ENCODE measurements around the gene LRRC59. TPM values are rescaled to one million over a fixed set of nuclear protein-coding genes. Genes with fewer than 3 reads are reported as not detected.
A peak's percentile ranks its signal among the peaks of the same experiment; 100 is the strongest.

LRRC59 gene
- total RNA-seq = 100 to 1,000 TPM in 2 of 5 donors, 10 to 100 TPM in 3; 40.8 to 117 (median 77.1) TPM
- 10 to 100 TPM; 32.2 to 76.7 (median 75.3) TPM for polyA plus RNA-seq
- long read RNA-seq, donor 1, transcript LRRC59-201 (7 exons, 2,910 nt) = major isoform, 9 of 9 reads
- long read RNA-seq, donor 1, partial matches to known transcripts = 0 of 9 reads
- long read RNA-seq, donor 1, other reads (novel, unspliced or antisense) = 0 of 9 reads
- long read RNA-seq, donor 2, transcript LRRC59-201 (7 exons, 2,910 nt) = major isoform, 24 of 26 reads
- long read RNA-seq, donor 2, partial matches to known transcripts = 0 of 26 reads
- long read RNA-seq, donor 2, other reads (novel, unspliced or antisense) = 0 of 26 reads
- long read RNA-seq, donor 3, transcript LRRC59-201 (7 exons, 2,910 nt) = major isoform, 13 of 14 reads
- long read RNA-seq, donor 3, partial matches to known transcripts = 0 of 14 reads
- long read RNA-seq, donor 3, other reads (novel, unspliced or antisense) = 0 of 14 reads
- long read RNA-seq, donor 4, partial matches to known transcripts = 0 of 2 reads
- long read RNA-seq, donor 4, other reads (novel, unspliced or antisense) = 0 of 2 reads
- long read RNA-seq, donor 5, transcript LRRC59-201 (7 exons, 2,910 nt) = major isoform, 20 of 20 reads
- long read RNA-seq, donor 5, partial matches to known transcripts = 0 of 20 reads
- long read RNA-seq, donor 5, other reads (novel, unspliced or antisense) = 0 of 20 reads
- long read RNA-seq, donor 6, transcript LRRC59-201 (7 exons, 2,910 nt) = major isoform, 46 of 48 reads
- long read RNA-seq, donor 6, partial matches to known transcripts = 0 of 48 reads
- long read RNA-seq, donor 6, other reads (novel, unspliced or antisense) = 0 of 48 reads
- long read RNA-seq, donor 7, transcript LRRC59-201 (7 exons, 2,910 nt) = major isoform, 14 of 16 reads
- long read RNA-seq, donor 7, partial matches to known transcripts = 0 of 16 reads
- long read RNA-seq, donor 7, other reads (novel, unspliced or antisense) = 0 of 16 reads
- long read RNA-seq, donor 8, transcript LRRC59-201 (7 exons, 2,910 nt) = major isoform, 19 of 19 reads
- long read RNA-seq, donor 8, partial matches to known transcripts = 0 of 19 reads
- long read RNA-seq, donor 8, other reads (novel, unspliced or antisense) = 0 of 19 reads
- long read RNA-seq, donor 9, transcript LRRC59-201 (7 exons, 2,910 nt) = major isoform, 10 of 11 reads
- long read RNA-seq, donor 9, partial matches to known transcripts = 0 of 11 reads
- long read RNA-seq, donor 9, other reads (novel, unspliced or antisense) = 0 of 11 reads
- long read RNA-seq, donor 10, transcript LRRC59-201 (7 exons, 2,910 nt) = major isoform, 10 of 11 reads
- long read RNA-seq, donor 10, partial matches to known transcripts = 0 of 11 reads
- long read RNA-seq, donor 10, other reads (novel, unspliced or antisense) = 0 of 11 reads

GRCh38 chr17:50397111-50397918 lies at the start of gene LRRC59:
LRRC59 (minus strand) TSS chr17:50397523; CDS start chr17:50397317, 206 bp downstream.
- Histone ChIP-seq H3K27me3 (no peaks in the 10 kb centered on the region), H3K36me3 (peaks cover 20 to 31% (median 29%) of the 10 kb centered on the region in 4 donors), H3K9me3 (no peaks in the 10 kb centered on the region), H3K4me1 (peaks cover 17 to 52% (median 46%) of the 10 kb centered on the region in 4 donors), H3K27ac (peak within 1 kb of the TSS; percentile 88 to 97 (median 96)), H3K4me3 (peak within 1 kb of the TSS; percentile 75 to 98 (median 90))
- WGBS, 5 donors = 1 to 2% (median 1%) methylated on average over 31 to 70 of the region's 70 CpGs
- TF ChIP-seq, protein P1, sequence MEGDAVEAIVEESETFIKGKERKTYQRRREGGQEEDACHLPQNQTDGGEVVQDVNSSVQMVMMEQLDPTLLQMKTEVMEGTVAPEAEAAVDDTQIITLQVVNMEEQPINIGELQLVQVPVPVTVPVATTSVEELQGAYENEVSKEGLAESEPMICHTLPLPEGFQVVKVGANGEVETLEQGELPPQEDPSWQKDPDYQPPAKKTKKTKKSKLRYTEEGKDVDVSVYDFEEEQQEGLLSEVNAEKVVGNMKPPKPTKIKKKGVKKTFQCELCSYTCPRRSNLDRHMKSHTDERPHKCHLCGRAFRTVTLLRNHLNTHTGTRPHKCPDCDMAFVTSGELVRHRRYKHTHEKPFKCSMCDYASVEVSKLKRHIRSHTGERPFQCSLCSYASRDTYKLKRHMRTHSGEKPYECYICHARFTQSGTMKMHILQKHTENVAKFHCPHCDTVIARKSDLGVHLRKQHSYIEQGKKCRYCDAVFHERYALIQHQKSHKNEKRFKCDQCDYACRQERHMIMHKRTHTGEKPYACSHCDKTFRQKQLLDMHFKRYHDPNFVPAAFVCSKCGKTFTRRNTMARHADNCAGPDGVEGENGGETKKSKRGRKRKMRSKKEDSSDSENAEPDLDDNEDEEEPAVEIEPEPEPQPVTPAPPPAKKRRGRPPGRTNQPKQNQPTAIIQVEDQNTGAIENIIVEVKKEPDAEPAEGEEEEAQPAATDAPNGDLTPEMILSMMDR (IDR thresholded peaks at IDR 0.05) = peak in 6 of 7 experiments; percentile 74 to 99 (median 98)
- TF ChIP-seq POLR2A (IDR thresholded peaks at IDR 0.05) (peak in 1 of 4 donors; percentile 85), EP300 (IDR thresholded peaks at IDR 0.05) (no peak), POLR2AphosphoS5 (IDR thresholded peaks at IDR 0.05) (peak; percentile 83 to 100 (median 99))
- DNase-seq = peak; percentile 92 to 97
- intact Hi-C loops (cut with DNase I; ENCODE audit: low total_unique reads) = no loop called here

- DNase-seq = no peak
- peak overlapping the region in 3 of 5 donors; percentile 12 to 46 (median 32) for H3K27ac ChIP-seq
- intact Hi-C loops (cut with DNase I; ENCODE audit: low total_unique reads) = no loop called here
- TF ChIP-seq EP300 (IDR thresholded peaks at IDR 0.05) (no peak), POLR2A (IDR thresholded peaks at IDR 0.05) (no peak), POLR2AphosphoS5 (IDR thresholded peaks at IDR 0.05) (no peak)
- TF ChIP-seq, protein P1 (IDR thresholded peaks at IDR 0.05) = no peak
- WGBS, 5 donors = 11 to 32% (median 19%) methylated on average over 1 of the region's 1 CpG
- H3K4me1 ChIP-seq = peaks cover 22 to 75% (median 50%) of the 10 kb centered on the region in 4 donors
- peaks cover 0 to 3% (median 0%) of the 10 kb centered on the region in 4 donors for H3K36me3 ChIP-seq
- H3K27me3 ChIP-seq = no peaks in the 10 kb centered on the region
- no peaks in the 10 kb centered on the region for H3K9me3 ChIP-seq
- H3K4me3 ChIP-seq = no peak overlapping the region
Measured at GRCh38 chr17:50445730-50446325, 48.5 kb upstream of the LRRC59 start.

DNA sequence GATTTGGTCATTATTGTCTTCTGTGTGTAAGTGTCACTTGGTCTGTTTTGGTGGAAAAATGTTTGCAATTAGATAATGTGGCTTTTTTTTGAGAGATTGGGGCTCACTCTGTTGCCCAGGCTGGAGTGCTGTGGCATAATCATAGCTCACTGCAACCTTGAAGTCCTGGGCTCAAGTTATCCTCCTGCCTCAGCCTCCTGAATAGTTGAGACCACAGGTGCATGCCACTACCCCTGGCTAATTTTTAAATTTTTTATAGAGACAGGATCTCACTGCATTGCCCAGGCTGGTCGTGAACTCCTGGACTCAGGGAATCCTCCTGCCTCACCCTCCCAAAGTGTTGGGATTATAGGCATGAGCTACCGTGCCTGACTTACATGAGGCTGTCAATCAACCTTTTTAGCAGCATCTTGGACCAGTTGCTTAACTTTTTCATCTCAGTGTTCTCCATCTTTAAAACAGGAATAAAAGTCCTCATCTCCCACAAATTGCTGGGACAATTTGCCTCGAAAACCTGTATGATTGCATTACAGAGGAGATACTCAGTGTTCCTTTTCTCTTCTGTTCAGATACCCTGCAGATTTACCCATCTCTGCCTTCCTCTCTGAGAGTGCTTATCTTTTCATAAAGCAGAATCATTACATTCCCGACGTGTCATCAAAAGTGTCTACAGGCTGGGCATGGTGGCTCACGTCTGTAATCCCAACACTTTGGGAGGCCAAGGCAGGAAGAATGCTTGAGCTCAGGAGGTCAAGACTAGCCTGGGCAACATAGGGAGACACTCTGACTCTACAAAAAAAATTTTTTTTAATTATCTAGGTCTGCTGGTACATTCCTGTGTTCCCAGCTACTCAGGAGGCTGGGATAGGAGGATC lies 47.8 kb upstream of the LRRC59 start:
- Histone ChIP-seq H3K27me3 (no peaks in the 10 kb centered on the region), H3K4me1 (peaks cover 27 to 82% (median 57%) of the 10 kb centered on the region in 4 donors), H3K9me3 (no peaks in the 10 kb centered on the region), H3K27ac (peak overlapping the region in 3 of 5 donors; percentile 12 to 46 (median 32)), H3K4me3 (no peak overlapping the region), H3K36me3 (peaks cover 0 to 3% (median 0%) of the 10 kb centered on the region in 4 donors)
- no peak for DNase-seq
- no peak for TF ChIP-seq POLR2A (IDR thresholded peaks at IDR 0.05)
- no peak for TF ChIP-seq EP300 (IDR thresholded peaks at IDR 0.05)
- TF ChIP-seq, protein P1 (IDR thresholded peaks at IDR 0.05) = no peak
- TF ChIP-seq POLR2AphosphoS5 (IDR thresholded peaks at IDR 0.05) = no peak
- intact Hi-C loops (cut with DNase I; ENCODE audit: low total_unique reads) = no loop called here
- WGBS, 5 donors = 91 to 95% (median 93%) methylated on average over 6 of the region's 6 CpGs

Measured in stomach (tissue), 19 donors.